H9 (cell line): ENCODE measurements around the gene ATP11C. TPM values are rescaled to one million over a fixed set of nuclear protein-coding genes. Genes with fewer than 3 reads are reported as not detected.

Source experiments
- DNase-seq: peaks from one replicate; pipeline ENCODE4 v3.0.0-alpha.2; 2017
- H2AFZ ChIP-seq: one replicate; pipeline ENCODE4 v1.6.1; 2013; ENCODE audit warnings: mild to moderate bottlenecking, low read length, control low read depth, moderate library complexity
- H2AK5ac ChIP-seq: 2 replicates; pipeline ENCODE4 v1.6.1; 2013; ENCODE audit warnings: low read length, control low read depth, mixed read lengths; ENCODE audit not compliant: insufficient read length
- H2BK120ac ChIP-seq: one replicate; pipeline ENCODE4 v1.6.1; 2013; ENCODE audit warnings: low read depth, mild to moderate bottlenecking, low read length, control low read depth, inconsistent platforms; ENCODE audit not compliant: poor library complexity, severe bottlenecking
- H2BK12ac ChIP-seq: 2 replicates; pipeline ENCODE4 v1.6.1; 2013; ENCODE audit warnings: low read length, control low read depth, mixed read lengths, low read depth; ENCODE audit not compliant: insufficient read length
- H2BK15ac ChIP-seq: 2 replicates; pipeline ENCODE4 v1.6.1; 2013; ENCODE audit warnings: low read depth, low read length, control low read depth
- H2BK20ac ChIP-seq: one replicate; pipeline ENCODE4 v1.6.1; 2013; ENCODE audit warnings: low read depth, mild to moderate bottlenecking, low read length, control low read depth, inconsistent platforms; ENCODE audit not compliant: poor library complexity, severe bottlenecking
- H2BK5ac ChIP-seq: 2 replicates; pipeline ENCODE4 v1.6.1; 2013; ENCODE audit warnings: low read length, control low read depth, mixed read lengths; ENCODE audit not compliant: insufficient read length
- H3K14ac ChIP-seq: 2 replicates; pipeline ENCODE4 v1.6.1; 2013; ENCODE audit warnings: low read length, control low read depth; ENCODE audit not compliant: insufficient read depth
- H3K18ac ChIP-seq: 2 replicates; pipeline ENCODE4 v1.6.1; 2013; ENCODE audit warnings: low read depth, mild to moderate bottlenecking, mixed read lengths, low read length, control low read depth; ENCODE audit not compliant: insufficient read length
- H3K23ac ChIP-seq: 2 replicates; pipeline ENCODE4 v1.6.1; 2013; ENCODE audit warnings: low read length, control low read depth, mixed read lengths, low read depth; ENCODE audit not compliant: insufficient read length
- H3K23me2 ChIP-seq: 2 replicates; pipeline ENCODE4 v1.6.1; 2013; ENCODE audit warnings: low read depth, mild to moderate bottlenecking, mixed read lengths, low read length, control low read depth; ENCODE audit not compliant: insufficient read length, poor library complexity, severe bottlenecking
- H3K27ac ChIP-seq: 2 replicates; pipeline ENCODE4 v1.5.1; 2013; ENCODE audit warnings: low read length, control low read depth, mixed read lengths, low read depth; ENCODE audit not compliant: insufficient read length
- H3K27me3 ChIP-seq: 2 replicates; pipeline ENCODE4 v1.6.1; 2013; ENCODE audit warnings: low read length, control low read depth, inconsistent platforms; ENCODE audit not compliant: insufficient read depth
- H3K4ac ChIP-seq: 2 replicates; pipeline ENCODE4 v1.6.1; 2013; ENCODE audit warnings: low read depth, mild to moderate bottlenecking, control low read depth, inconsistent platforms, low read length, moderate library complexity
- H3K4me1 ChIP-seq: 2 replicates; pipeline ENCODE4 v1.6.1; 2013; ENCODE audit warnings: low read length, control low read depth, inconsistent platforms; ENCODE audit not compliant: insufficient read depth
- H3K4me2 ChIP-seq: 2 replicates; pipeline ENCODE4 v1.6.1; 2013; ENCODE audit warnings: low read length, control low read depth, mixed read lengths; ENCODE audit not compliant: insufficient read length, insufficient read depth
- H3K56ac ChIP-seq: 2 replicates; pipeline ENCODE4 v1.6.1; 2013; ENCODE audit warnings: low read depth, mild to moderate bottlenecking, mixed read lengths, low read length, control low read depth; ENCODE audit not compliant: insufficient read length
- H3K79me1 ChIP-seq: 2 replicates; pipeline ENCODE4 v1.6.1; 2013; ENCODE audit warnings: low read depth, mild to moderate bottlenecking, moderate library complexity, low read length, control low read depth, inconsistent platforms; ENCODE audit not compliant: insufficient read depth, poor library complexity, severe bottlenecking
- H3K79me2 ChIP-seq: 2 replicates; pipeline ENCODE4 v1.6.1; 2013; ENCODE audit warnings: low read length, control low read depth, inconsistent platforms; ENCODE audit not compliant: insufficient read depth
- H3K9ac ChIP-seq: 2 replicates; pipeline ENCODE4 v1.6.1; 2013; ENCODE audit warnings: low read length, control low read depth, mixed read lengths; ENCODE audit not compliant: insufficient read length; ENCODE audit errors: extremely low read depth
- H3K9me3 ChIP-seq: one replicate; pipeline ENCODE4 v1.6.1; 2013; ENCODE audit warnings: low read depth, low read length, inconsistent platforms; ENCODE audit not compliant: control insufficient read depth
- H3T11ph ChIP-seq: one replicate; pipeline ENCODE4 v1.6.1; 2013; ENCODE audit warnings: mild to moderate bottlenecking, low read length, control low read depth, inconsistent platforms
- H4K20me1 ChIP-seq: one replicate; pipeline ENCODE4 v1.6.1; 2013; ENCODE audit not compliant: control insufficient read depth, insufficient read length, insufficient read depth
- H4K5ac ChIP-seq: 2 replicates; pipeline ENCODE4 v1.6.1; 2013; ENCODE audit warnings: low read depth, mild to moderate bottlenecking, mixed read lengths, low read length, control low read depth; ENCODE audit not compliant: insufficient read length
- H4K8ac ChIP-seq: replicated peaks from 2 replicates; pipeline ENCODE4 v1.6.1; 2013; ENCODE audit warnings: low read length, control low read depth, mixed read lengths, low read depth; ENCODE audit not compliant: insufficient read length
- H4K91ac ChIP-seq: 2 replicates; pipeline ENCODE4 v1.6.1; 2013; ENCODE audit warnings: low read depth, mild to moderate bottlenecking, moderate library complexity, mixed read lengths, low read length, control low read depth; ENCODE audit not compliant: insufficient read length
- H3K27ac Mint-ChIP-seq, 3 experiments: 2 replicates in 2 of 3; 3 replicates in 1 of 3; pipeline ENCODE4 v1.8.0; 2020 to 2021; ENCODE audit warnings: mixed read lengths in 3 of 3, mild to moderate bottlenecking in 1 of 3, moderate library complexity in 1 of 3
- H3K27me3 Mint-ChIP-seq: 2 replicates; pipeline ENCODE4 v1.8.0; 2021; ENCODE audit warnings: low read depth, mild to moderate bottlenecking, moderate library complexity, mixed read lengths
- H3K36me3 Mint-ChIP-seq, 3 experiments: 2 replicates in 2 of 3; 3 replicates in 1 of 3; pipeline ENCODE4 v1.8.0; 2020 to 2021; ENCODE audit warnings: low read depth in 3 of 3, mixed read lengths in 3 of 3; ENCODE audit not compliant: insufficient read depth in 1 of 3
- H3K4me1 Mint-ChIP-seq, 2 experiments: 2 replicates each; pipeline ENCODE4 v1.8.0; 2020; ENCODE audit warnings: mixed read lengths in 2 of 2
- H3K4me3 Mint-ChIP-seq, 2 experiments: 2 replicates in 1 of 2; 3 replicates in 1 of 2; pipeline ENCODE4 v1.8.0; 2020 to 2021; ENCODE audit warnings: mild to moderate bottlenecking in 2 of 2, mixed read lengths in 2 of 2, moderate library complexity in 1 of 2
- H3K9me3 Mint-ChIP-seq, 2 experiments: 2 replicates in 1 of 2; 3 replicates in 1 of 2; pipeline ENCODE4 v1.8.0; 2020; ENCODE audit warnings: mild to moderate bottlenecking in 2 of 2, mixed read lengths in 2 of 2, moderate library complexity in 1 of 2
- CTCF ChIP-seq: fragments of 200-600 bp; sonication (generic); conservative IDR thresholded peaks from 3 replicates; pipeline ENCODE4 v1.8.0; 2021; ENCODE audit warnings: antibody characterized with exemption, mild to moderate bottlenecking
- WGBS: extraction: QIAGEN DNeasy Blood & Tissue Kit; methylation state at CpG from one replicate; pipeline ENCODE4 v1.1.7; 2013; ENCODE audit warnings: missing lambda C conversion rate, low lambda C conversion rate, mixed read lengths; ENCODE audit not compliant: insufficient read length; ENCODE audit errors: extremely low coverage; 5-methylcytosine and 5-hydroxymethylcytosine counted together
- total RNA-seq: library from RNA; stranded (reverse); gene quantifications from 2 replicates; pipeline ENCODE4 v1.2.1, GENCODE V29; 2021

The ATP11C gene
- total RNA-seq, 1 experiment from 2014 or later: 28.4 TPM

- H3K4me1 ChIP-seq: no peaks in the 10 kb centered on the region; the same call in 1 of the 2 replicates
- H3K56ac ChIP-seq: no peak overlapping the region
- no peak overlapping the region for H3K27ac ChIP-seq
- Mint-ChIP-seq H3K27me3 (peaks cover 8% of the 10 kb centered on the region; the same call in 1 of the 2 replicates), H3K4me3 (no peak overlapping the region), H3K36me3 (no peaks in the 10 kb centered on the region; a peak in 1 of 7 replicates), H3K27ac (no peak overlapping the region), H3K9me3 (peaks cover 5 to 46% of the 10 kb centered on the region in 2 experiments; a peak in 3 of 5 replicates), H3K4me1 (peaks cover 3 to 8% of the 10 kb centered on the region in 2 experiments; a peak in 2 of 4 replicates)
- H3K9me3 ChIP-seq: no peaks in the 10 kb centered on the region
- no peak overlapping the region for H2AFZ ChIP-seq
- no peak overlapping the region for H4K8ac ChIP-seq
- H3K27me3 ChIP-seq: no peaks in the 10 kb centered on the region
- DNase-seq: no peak
- no peak overlapping the region for H3K23ac ChIP-seq
- no peak overlapping the region for H2BK15ac ChIP-seq
- H2BK12ac ChIP-seq: no peak overlapping the region
- H3K4ac ChIP-seq: no peak overlapping the region
- no peak overlapping the region for H3K4me2 ChIP-seq
- no peaks in the 10 kb centered on the region for H3K23me2 ChIP-seq
- H4K5ac ChIP-seq: no peak overlapping the region
- no peak overlapping the region for H2BK120ac ChIP-seq
- H3K79me2 ChIP-seq: no peaks in the 10 kb centered on the region
- H3K9ac ChIP-seq: no peak overlapping the region
- H3K79me1 ChIP-seq: no peaks in the 10 kb centered on the region
- no peaks in the 10 kb centered on the region for H4K20me1 ChIP-seq
- no peak overlapping the region for H4K91ac ChIP-seq
- no peak overlapping the region for H2BK5ac ChIP-seq
- H3K14ac ChIP-seq: no peak overlapping the region
- H2AK5ac ChIP-seq: no peak overlapping the region
- H2BK20ac ChIP-seq: no peak overlapping the region
- no peak overlapping the region for H3T11ph ChIP-seq
- no peak for TF ChIP-seq CTCF
- no CpG with 5 or more reads among the region's 5 CpGs for WGBS
- H3K18ac ChIP-seq: no peak overlapping the region
These were observed 39.3 kb upstream of the ATP11C start for GRCh38 chrX:139972113-139972512.
